ENCODE data around the gene LTN1.

LTN1 gene

GRCh38 chr21:28959367-28960099 lies 33.1 kb downstream of the LTN1 start:
- Histone ChIP-seq H3K27ac (ENCODE audit: insufficient read depth, low read depth, low read length, poor library complexity, severe bottlenecking) (no peak overlapping the region), H3K9me3 (ENCODE audit: control insufficient read depth, low read length) (no peaks in the 10 kb centered on the region), H3K4me3 (ENCODE audit: insufficient read depth, low read depth, low read length) (no peak overlapping the region), H3K4me1 (ENCODE audit: control insufficient read depth, insufficient read depth, low read length) (no peaks in the 10 kb centered on the region), H3K36me3 (ENCODE audit: control insufficient read depth, insufficient read depth, low read length) (peaks cover 3% of the 10 kb centered on the region), H3K27me3 (ENCODE audit: control insufficient read depth, insufficient read depth, low read length, poor library complexity, severe bottlenecking) (no peaks in the 10 kb centered on the region)
- WGBS, 2 experiments = 93 to 98% methylated on average over 5 to 6 of the region's 7 CpGs

- Histone ChIP-seq H3K27ac (ENCODE audit: insufficient read depth, low read depth, low read length, poor library complexity, severe bottlenecking) (no peak overlapping the region), H3K4me1 (ENCODE audit: control insufficient read depth, insufficient read depth, low read length) (no peaks in the 10 kb centered on the region), H3K27me3 (ENCODE audit: control insufficient read depth, insufficient read depth, low read length, poor library complexity, severe bottlenecking) (no peaks in the 10 kb centered on the region), H3K9me3 (ENCODE audit: control insufficient read depth, low read length) (no peaks in the 10 kb centered on the region), H3K4me3 (ENCODE audit: insufficient read depth, low read depth, low read length) (no peak overlapping the region), H3K36me3 (ENCODE audit: control insufficient read depth, insufficient read depth, low read length) (peaks cover 20% of the 10 kb centered on the region)
- WGBS, 2 experiments = 100% methylated on average over 2 of the region's 2 CpGs
Observed at GRCh38 chr21:28953247-28953646, 39.4 kb downstream of the LTN1 start.

GRCh38 chr21:28952686-28953085 lies 40.0 kb downstream of the LTN1 start:
- WGBS, 2 experiments = 92 to 95% methylated on average over 1 of the region's 1 CpG

GRCh38 chr21:28949318-28949717 lies 43.4 kb downstream of the LTN1 start:
- Histone ChIP-seq H3K27me3 (ENCODE audit: control insufficient read depth, insufficient read depth, low read length, poor library complexity, severe bottlenecking) (no peaks in the 10 kb centered on the region), H3K27ac (ENCODE audit: insufficient read depth, low read depth, low read length, poor library complexity, severe bottlenecking) (no peak overlapping the region), H3K36me3 (ENCODE audit: control insufficient read depth, insufficient read depth, low read length) (peaks cover 21% of the 10 kb centered on the region)

More at GRCh38 chr21:28952686-28953085, 40.0 kb downstream of the LTN1 start:
- Histone ChIP-seq H3K36me3 (ENCODE audit: control insufficient read depth, insufficient read depth, low read length) (peaks cover 19% of the 10 kb centered on the region), H3K27me3 (ENCODE audit: control insufficient read depth, insufficient read depth, low read length, poor library complexity, severe bottlenecking) (no peaks in the 10 kb centered on the region), H3K9me3 (ENCODE audit: control insufficient read depth, low read length) (no peaks in the 10 kb centered on the region), H3K4me3 (ENCODE audit: insufficient read depth, low read depth, low read length) (no peak overlapping the region), H3K4me1 (ENCODE audit: control insufficient read depth, insufficient read depth, low read length) (no peaks in the 10 kb centered on the region), H3K27ac (ENCODE audit: insufficient read depth, low read depth, low read length, poor library complexity, severe bottlenecking) (no peak overlapping the region)

DNA sequence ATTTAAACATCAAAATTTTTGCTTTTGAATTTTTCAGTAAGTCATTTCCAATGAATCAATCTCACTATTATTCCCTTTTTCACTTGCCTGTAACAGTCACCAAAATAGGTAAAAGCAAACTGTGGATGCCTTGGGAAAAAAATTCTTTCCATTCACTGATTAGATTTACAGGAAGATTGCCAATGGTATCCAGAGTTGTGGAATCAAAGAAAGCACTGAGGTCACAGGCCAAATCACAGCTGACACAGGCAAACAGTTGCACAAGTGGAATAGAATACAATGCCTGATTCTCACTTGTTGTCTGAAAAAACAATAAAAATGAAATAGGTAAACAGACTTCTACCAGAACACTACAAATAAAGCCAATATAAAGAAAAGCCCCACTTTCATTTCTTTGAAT lies 48.4 kb downstream of the LTN1 start:
- no peaks in the 10 kb centered on the region for H3K27me3 ChIP-seq (ENCODE audit: control insufficient read depth, insufficient read depth, low read length, poor library complexity, severe bottlenecking)
- peaks cover 5% of the 10 kb centered on the region for H3K36me3 ChIP-seq (ENCODE audit: control insufficient read depth, insufficient read depth, low read length)
- no peak overlapping the region for H3K4me3 ChIP-seq (ENCODE audit: insufficient read depth, low read depth, low read length)
- H3K27ac ChIP-seq (ENCODE audit: insufficient read depth, low read depth, low read length, poor library complexity, severe bottlenecking) = no peak overlapping the region
- H3K4me1 ChIP-seq (ENCODE audit: control insufficient read depth, insufficient read depth, low read length) = no peaks in the 10 kb centered on the region
- H3K9me3 ChIP-seq (ENCODE audit: control insufficient read depth, low read length) = no peaks in the 10 kb centered on the region

More at GRCh38 chr21:28949318-28949717, 43.4 kb downstream of the LTN1 start:
- no peak overlapping the region for H3K4me3 ChIP-seq (ENCODE audit: insufficient read depth, low read depth, low read length)
- no peaks in the 10 kb centered on the region for H3K9me3 ChIP-seq (ENCODE audit: control insufficient read depth, low read length)
- H3K4me1 ChIP-seq (ENCODE audit: control insufficient read depth, insufficient read depth, low read length) = no peaks in the 10 kb centered on the region
- WGBS, 2 experiments = 95 to 100% methylated on average over 2 of the region's 2 CpGs

- no peaks in the 10 kb centered on the region for H3K9me3 ChIP-seq (ENCODE audit: control insufficient read depth, low read length)
- H3K27me3 ChIP-seq (ENCODE audit: control insufficient read depth, insufficient read depth, low read length, poor library complexity, severe bottlenecking) = no peaks in the 10 kb centered on the region
- peaks cover 5% of the 10 kb centered on the region for H3K36me3 ChIP-seq (ENCODE audit: control insufficient read depth, insufficient read depth, low read length)
- no peak overlapping the region for H3K27ac ChIP-seq (ENCODE audit: insufficient read depth, low read depth, low read length, poor library complexity, severe bottlenecking)
- no peaks in the 10 kb centered on the region for H3K4me1 ChIP-seq (ENCODE audit: control insufficient read depth, insufficient read depth, low read length)
- no peak overlapping the region for H3K4me3 ChIP-seq (ENCODE audit: insufficient read depth, low read depth, low read length)
- 97 to 100% methylated on average over 1 to 2 of the region's 2 CpGs for WGBS, 2 experiments
Observed at GRCh38 chr21:28943631-28944030, 49.0 kb downstream of the LTN1 start.

DNA sequence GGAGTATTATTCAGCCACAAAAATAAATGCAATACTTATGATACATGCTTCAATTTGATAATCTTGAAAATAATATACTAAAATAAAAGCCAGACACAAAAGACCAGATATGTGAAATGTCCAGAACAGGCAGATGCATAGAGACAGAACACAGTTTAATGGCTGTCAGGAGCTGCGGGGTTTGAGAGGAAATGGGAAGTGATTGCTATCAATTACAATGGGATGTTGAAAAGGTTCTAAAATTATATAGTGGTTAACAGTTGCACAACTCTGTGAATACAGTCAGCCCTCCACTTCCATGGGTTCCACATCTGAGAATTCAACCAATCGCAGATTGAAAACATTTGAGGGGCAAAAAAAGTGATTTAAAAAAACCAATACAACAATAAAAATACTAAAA lies 54.0 kb downstream of the LTN1 start:
- H3K9me3 ChIP-seq (ENCODE audit: control insufficient read depth, low read length) = no peaks in the 10 kb centered on the region
- peaks cover 5% of the 10 kb centered on the region for H3K36me3 ChIP-seq (ENCODE audit: control insufficient read depth, insufficient read depth, low read length)
- no peaks in the 10 kb centered on the region for H3K27me3 ChIP-seq (ENCODE audit: control insufficient read depth, insufficient read depth, low read length, poor library complexity, severe bottlenecking)
- H3K4me3 ChIP-seq (ENCODE audit: insufficient read depth, low read depth, low read length) = no peak overlapping the region
- H3K4me1 ChIP-seq (ENCODE audit: control insufficient read depth, insufficient read depth, low read length) = no peaks in the 10 kb centered on the region
- no peak overlapping the region for H3K27ac ChIP-seq (ENCODE audit: insufficient read depth, low read depth, low read length, poor library complexity, severe bottlenecking)
- WGBS, 2 experiments = 78 to 91% methylated on average over 2 of the region's 2 CpGs

- 86 to 91% methylated on average over 1 to 2 of the region's 2 CpGs for WGBS, 2 experiments
Observed at GRCh38 chr21:28937737-28938136, 54.9 kb downstream of the LTN1 start.

DNA sequence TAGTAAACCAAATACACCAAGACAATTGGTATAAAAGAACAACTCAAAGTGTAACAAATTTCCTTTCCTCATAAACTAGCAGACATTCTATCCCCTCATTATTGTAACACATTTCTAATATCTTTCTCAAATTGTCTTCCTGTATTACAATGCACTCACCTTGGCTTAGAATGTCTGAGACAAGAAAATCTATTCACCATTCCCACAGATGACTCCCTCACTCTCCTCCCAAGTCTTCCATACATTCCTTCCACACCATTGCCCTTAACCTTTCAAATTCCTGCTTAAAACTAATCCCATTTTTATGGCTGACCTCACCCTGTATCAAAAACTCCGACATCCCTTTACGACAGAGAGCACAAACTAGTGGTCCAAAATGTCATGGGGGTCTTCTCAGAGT lies 56.0 kb downstream of the LTN1 start:
- Histone ChIP-seq H3K27me3 (ENCODE audit: control insufficient read depth, insufficient read depth, low read length, poor library complexity, severe bottlenecking) (no peaks in the 10 kb centered on the region), H3K4me1 (ENCODE audit: control insufficient read depth, insufficient read depth, low read length) (no peaks in the 10 kb centered on the region), H3K36me3 (ENCODE audit: control insufficient read depth, insufficient read depth, low read length) (peaks cover 5% of the 10 kb centered on the region), H3K4me3 (ENCODE audit: insufficient read depth, low read depth, low read length) (no peak overlapping the region), H3K27ac (ENCODE audit: insufficient read depth, low read depth, low read length, poor library complexity, severe bottlenecking) (no peak overlapping the region), H3K9me3 (ENCODE audit: control insufficient read depth, low read length) (no peaks in the 10 kb centered on the region)
- WGBS, 2 experiments = 89 to 93% methylated on average over 2 of the region's 2 CpGs

More at GRCh38 chr21:28937737-28938136, 54.9 kb downstream of the LTN1 start:
- Histone ChIP-seq H3K9me3 (ENCODE audit: control insufficient read depth, low read length) (no peaks in the 10 kb centered on the region), H3K4me1 (ENCODE audit: control insufficient read depth, insufficient read depth, low read length) (no peaks in the 10 kb centered on the region), H3K36me3 (ENCODE audit: control insufficient read depth, insufficient read depth, low read length) (peaks cover 5% of the 10 kb centered on the region), H3K27ac (ENCODE audit: insufficient read depth, low read depth, low read length, poor library complexity, severe bottlenecking) (no peak overlapping the region), H3K27me3 (ENCODE audit: control insufficient read depth, insufficient read depth, low read length, poor library complexity, severe bottlenecking) (no peaks in the 10 kb centered on the region), H3K4me3 (ENCODE audit: insufficient read depth, low read depth, low read length) (no peak overlapping the region)

DNA sequence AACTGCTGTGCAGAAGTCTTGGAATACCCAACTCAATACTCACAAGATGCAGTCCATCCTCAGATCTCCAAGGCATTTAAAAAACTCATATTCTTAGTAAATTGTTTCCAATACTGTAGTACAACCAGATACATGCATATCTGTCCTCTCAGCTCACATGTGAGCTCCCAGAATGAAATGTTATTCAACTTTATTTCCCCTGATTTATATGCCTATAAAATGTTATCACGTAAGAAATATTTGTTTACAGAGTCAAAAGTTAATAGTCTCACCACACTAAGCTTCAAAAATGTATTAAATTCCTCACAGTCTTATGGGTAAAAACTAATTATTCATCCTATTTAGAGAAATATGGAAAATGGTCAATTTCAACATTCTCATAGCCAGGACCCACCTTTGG lies 56.6 kb downstream of the LTN1 start:
- peaks cover 5% of the 10 kb centered on the region for H3K36me3 ChIP-seq (ENCODE audit: control insufficient read depth, insufficient read depth, low read length)
- H3K27me3 ChIP-seq (ENCODE audit: control insufficient read depth, insufficient read depth, low read length, poor library complexity, severe bottlenecking) = no peaks in the 10 kb centered on the region
- WGBS, 2 experiments = 100% methylated on average over 1 of the region's 1 CpG; no CpG with 5 or more reads in 1 of the 2 experiments
- H3K4me3 ChIP-seq (ENCODE audit: insufficient read depth, low read depth, low read length) = no peak overlapping the region
- H3K4me1 ChIP-seq (ENCODE audit: control insufficient read depth, insufficient read depth, low read length) = no peaks in the 10 kb centered on the region
- H3K9me3 ChIP-seq (ENCODE audit: control insufficient read depth, low read length) = no peaks in the 10 kb centered on the region
- no peak overlapping the region for H3K27ac ChIP-seq (ENCODE audit: insufficient read depth, low read depth, low read length, poor library complexity, severe bottlenecking)

Data from ectodermal cell (in vitro differentiated cells).